Endometrial microvascular endothelial cells (primary cell): ENCODE data around the gene LPP. TPM values are rescaled to one million over a fixed set of nuclear protein-coding genes. Genes with fewer than 3 reads are reported as not detected.

Source experiments
- in situ Hi-C: cut with HindIII; loops from 2 replicates; pipeline ENCODE4 v1.10.0; 2017; ENCODE audit warnings: low sequenced_read_pairs, low pct_unique_long_range_greater_than_20kb; ENCODE audit errors: inconsistent ontology term
- total RNA-seq: library from RNA; depleted of rRNA; stranded (reverse); fragments of >200 nt; gene quantifications from one replicate; pipeline ENCODE4 v1.2.3, GENCODE V29; 2015; ENCODE audit errors: inconsistent ontology term

LPP gene
- total RNA-seq, 1 donor from 2014 or later, result 43.2 TPM

GRCh38 chr3:188446766-188447165 is 292.8 kb downstream of the LPP start:
- in situ Hi-C loops, result no loop called here

GRCh38 chr3:188448813-188449212 is 294.9 kb downstream of the LPP start:
- in situ Hi-C loops, result no loop called here

- in situ Hi-C loops, result no loop called here
Measured at GRCh38 chr3:188449421-188449820, 295.5 kb downstream of the LPP start.

- in situ Hi-C loops, result no loop called here
Measured at GRCh38 chr3:188452158-188452772, 298.3 kb downstream of the LPP start.

GRCh38 chr3:188453431-188454384 is 299.8 kb downstream of the LPP start:
- in situ Hi-C loops, result no loop called here

GRCh38 chr3:188455748-188456147 is 301.8 kb downstream of the LPP start:
- in situ Hi-C loops, result no loop called here

GRCh38 chr3:188458756-188459155 is 304.8 kb downstream of the LPP start:
- in situ Hi-C loops, result no loop called here

GRCh38 chr3:188465311-188465710 is 311.4 kb downstream of the LPP start:
- in situ Hi-C loops, result no loop called here

GRCh38 chr3:188468196-188468595 is 314.2 kb downstream of the LPP start:
- in situ Hi-C loops, result no loop called here

GRCh38 chr3:188468662-188469061 is 314.7 kb downstream of the LPP start:
- in situ Hi-C loops, result no loop called here

- in situ Hi-C loops, result no loop called here
Measured at GRCh38 chr3:188469228-188469885, 315.4 kb downstream of the LPP start.

- in situ Hi-C loops, result no loop called here
Measured at GRCh38 chr3:188470508-188471130, 316.7 kb downstream of the LPP start.

- in situ Hi-C loops, result no loop called here
Measured at GRCh38 chr3:188471723-188472122, 317.8 kb downstream of the LPP start.

- in situ Hi-C loops, result no loop called here
Measured at GRCh38 chr3:188472336-188472735, 318.4 kb downstream of the LPP start.

GRCh38 chr3:188473045-188473444 is 319.1 kb downstream of the LPP start:
- in situ Hi-C loops, result no loop called here

- in situ Hi-C loops, result no loop called here
Measured at GRCh38 chr3:188473591-188474288, 319.8 kb downstream of the LPP start.

- in situ Hi-C loops, result no loop called here
Measured at GRCh38 chr3:188476935-188477334, 323.0 kb downstream of the LPP start.

GRCh38 chr3:188480011-188480410 is 326.1 kb downstream of the LPP start:
- in situ Hi-C loops, result no loop called here

GRCh38 chr3:188482929-188483328 is 329.0 kb downstream of the LPP start:
- in situ Hi-C loops, result no loop called here
